CD4-positive, alpha-beta T cell treated with Interleukin-17A for 4 hours (primary cell): ENCODE data around the gene RASIP1.
A peak's percentile ranks its signal among the peaks of the same experiment; 100 is the strongest.
"Not testable (repeated sequence)": the region's sequence is repeated elsewhere in the genome, so short reads cannot be mapped to it uniquely, and the experiment has no call there.

Source experiments
- DNase-seq: peaks from one replicate; pipeline ENCODE4 v3.0.0-alpha.2; 2020; ENCODE audit warnings: mixed read lengths

RASIP1 gene

DNA sequence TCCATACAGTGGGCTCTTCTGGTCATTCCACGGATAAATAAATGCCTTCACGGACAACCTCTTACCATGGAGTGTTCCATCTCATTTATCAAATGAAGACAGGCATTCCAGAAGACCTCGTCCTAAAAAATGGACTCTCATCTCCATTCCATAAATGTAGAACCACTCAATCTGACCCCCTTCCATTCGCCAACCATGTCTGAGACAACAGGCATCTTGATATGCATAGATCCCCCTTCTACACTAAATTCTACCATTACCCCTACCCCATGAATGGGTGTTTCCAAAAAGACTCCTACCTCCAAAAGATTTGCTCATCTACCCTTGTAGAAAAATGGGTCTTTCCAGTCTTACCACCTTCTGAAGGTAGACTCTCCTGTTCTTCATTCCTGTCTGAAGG is 9.0 kb downstream of the RASIP1 start:
- DNase-seq = no peak

DNA sequence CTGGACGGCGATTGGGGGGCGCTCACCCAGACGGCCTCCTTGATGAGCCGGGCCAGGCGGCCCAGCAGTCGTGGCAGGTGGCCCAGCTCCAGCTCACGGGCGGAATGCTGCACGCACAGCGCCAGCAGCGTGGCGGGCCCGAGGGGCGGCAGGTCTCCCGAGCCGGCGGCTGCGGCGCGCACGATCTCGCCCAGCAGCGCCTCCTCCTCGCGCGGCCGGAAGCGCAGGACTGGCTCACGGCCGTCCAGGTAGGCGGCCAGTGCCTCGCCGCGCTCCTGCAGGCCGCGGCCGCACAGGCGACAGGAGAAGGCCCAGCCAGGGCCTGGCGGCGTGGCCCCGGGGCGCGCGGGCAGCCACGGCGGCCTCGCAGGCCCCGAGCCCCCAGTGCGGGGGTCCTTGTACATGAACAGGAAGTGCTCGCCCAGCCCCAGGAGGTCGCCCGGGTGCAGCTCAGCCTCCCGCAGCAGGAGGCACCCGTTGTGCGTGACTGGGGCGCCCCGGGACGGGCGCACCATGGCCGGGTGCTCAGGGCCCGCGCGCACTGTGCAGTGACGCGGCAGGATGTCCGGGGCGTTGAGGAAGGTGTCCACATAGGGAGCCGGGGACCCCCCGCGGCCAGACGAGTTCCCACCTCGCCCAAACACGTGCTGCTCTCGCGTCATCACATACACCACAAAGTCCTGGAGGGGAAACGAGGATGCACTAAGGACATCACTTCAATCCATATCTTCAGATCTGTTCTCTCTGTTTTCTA is 11.3 kb downstream of the RASIP1 start:
- DNase-seq = no peak

DNA sequence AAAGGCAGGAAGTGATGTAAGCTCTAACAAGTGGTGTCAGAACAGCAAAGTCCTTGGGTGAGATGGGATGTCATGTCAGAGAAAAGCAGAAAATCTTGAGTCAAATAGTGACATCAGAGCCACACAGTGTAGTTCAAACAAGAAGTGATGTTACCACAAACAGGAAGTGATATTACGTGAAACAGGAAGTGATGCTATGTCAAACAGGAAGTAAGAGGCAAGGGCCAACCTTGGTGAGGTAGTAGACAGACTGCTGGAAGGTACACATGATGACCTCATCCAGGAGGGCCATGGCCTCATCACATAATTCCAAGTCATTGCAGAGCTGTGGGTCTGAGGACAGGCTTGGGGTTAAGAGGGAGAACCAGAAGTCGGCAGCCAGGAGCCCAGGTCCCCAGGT is 13.9 kb downstream of the RASIP1 start:
- peak; percentile 20 for DNase-seq

DNA sequence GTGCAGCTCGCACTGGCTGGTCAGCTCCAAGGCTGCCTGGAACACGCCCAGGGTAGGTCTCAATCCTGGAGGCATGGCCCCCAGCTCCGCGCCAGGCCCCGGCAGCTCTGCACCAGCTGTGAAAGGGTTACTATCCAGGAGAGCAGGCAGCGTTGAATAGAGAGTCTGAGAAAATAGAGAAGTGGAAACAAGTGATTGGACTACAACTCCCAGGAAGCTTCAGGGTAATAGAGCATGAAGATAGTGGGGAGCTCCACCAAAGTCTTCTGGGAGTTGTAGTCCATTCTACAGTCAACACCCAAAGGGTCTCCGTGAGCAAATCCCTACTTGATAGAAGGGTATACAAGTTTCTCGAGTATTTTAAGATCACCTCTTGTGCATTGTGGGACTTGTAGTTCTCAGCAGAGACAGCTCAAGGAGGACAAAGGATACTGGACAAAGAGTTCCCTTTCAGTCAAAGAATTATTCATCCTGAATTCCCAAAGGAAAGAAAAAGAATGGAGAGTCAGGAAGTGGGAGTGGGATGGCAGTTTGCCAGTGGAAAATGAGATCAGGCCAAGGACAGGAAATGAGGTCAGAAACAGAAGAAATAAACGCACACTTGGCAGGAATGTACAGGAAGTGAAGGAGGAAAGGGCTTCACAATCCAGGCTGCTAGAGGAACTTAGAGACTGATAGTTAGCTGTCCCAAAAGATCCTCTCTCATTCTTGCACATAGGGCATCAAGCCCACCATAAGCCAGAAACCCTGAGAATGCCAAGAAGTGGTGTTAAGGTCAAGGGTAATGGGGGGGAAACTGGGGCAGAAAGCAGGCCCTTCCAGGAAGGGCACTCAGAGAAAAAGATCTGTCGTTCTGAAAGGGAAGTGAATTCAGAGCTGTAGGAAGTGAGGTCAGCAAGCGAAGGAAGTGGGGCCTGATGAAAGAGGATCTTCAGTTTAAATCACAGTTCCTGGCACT is 15.3 kb downstream of the RASIP1 start:
- DNase-seq = peak; percentile 29

DNA sequence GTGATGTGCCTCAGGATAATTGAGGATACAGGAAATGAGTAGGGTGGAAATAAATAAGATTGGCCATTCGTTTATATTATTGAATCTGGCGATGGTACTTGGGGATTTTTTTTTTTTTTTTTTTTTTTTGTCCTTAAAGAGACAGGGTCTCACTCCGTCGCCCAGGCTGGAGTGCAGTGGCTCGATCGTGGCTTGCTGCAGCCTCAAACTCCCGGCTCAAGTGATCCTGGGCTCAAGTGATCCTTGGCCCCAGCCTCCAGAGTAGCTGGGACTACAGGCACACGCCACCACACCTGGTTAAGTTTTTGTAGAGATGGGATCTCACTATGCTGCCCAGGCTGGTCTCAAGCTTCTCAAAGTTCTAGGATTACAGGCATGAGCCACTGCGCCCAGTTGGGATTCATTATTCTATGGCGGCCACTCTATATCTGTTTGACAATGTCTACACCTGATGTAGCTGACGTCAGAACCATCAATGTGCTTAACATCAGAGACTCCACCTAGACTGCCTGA is 18.2 kb downstream of the RASIP1 start:
- no peak for DNase-seq

DNA sequence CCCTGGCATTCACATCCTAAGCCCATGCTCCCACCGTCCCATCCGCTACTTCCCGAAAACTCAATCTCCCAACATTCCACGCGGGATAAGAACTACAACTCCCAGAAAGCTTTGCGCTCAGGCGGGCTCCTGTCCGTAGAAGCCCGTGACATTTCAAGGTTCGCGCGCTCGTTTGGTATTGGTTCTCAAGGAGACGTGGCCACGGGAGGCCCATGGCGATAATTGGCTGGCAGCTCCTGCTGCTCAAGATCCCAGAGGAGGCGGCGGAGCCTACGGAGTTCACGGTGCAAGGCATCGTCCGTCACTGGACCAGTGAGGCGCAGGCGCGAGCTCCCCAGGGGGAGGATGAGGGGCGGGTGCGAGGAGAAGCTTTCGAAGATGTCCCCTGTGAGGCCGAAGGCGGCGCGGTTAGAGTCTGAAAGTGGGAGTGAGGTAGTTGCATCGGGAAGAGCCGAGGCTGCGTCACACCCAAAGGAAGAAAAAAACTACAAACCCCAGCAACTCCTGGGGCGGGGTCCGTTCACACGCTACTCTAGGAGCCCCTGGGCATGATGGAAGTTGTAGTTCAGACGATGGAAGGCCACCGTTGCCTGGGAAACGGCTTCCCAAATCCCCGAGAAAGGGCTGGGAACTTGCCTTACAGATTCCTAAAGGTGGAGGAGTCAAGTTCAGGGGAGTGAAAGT is 19.7 kb downstream of the RASIP1 start:
- peak; percentile 93 for DNase-seq

DNA sequence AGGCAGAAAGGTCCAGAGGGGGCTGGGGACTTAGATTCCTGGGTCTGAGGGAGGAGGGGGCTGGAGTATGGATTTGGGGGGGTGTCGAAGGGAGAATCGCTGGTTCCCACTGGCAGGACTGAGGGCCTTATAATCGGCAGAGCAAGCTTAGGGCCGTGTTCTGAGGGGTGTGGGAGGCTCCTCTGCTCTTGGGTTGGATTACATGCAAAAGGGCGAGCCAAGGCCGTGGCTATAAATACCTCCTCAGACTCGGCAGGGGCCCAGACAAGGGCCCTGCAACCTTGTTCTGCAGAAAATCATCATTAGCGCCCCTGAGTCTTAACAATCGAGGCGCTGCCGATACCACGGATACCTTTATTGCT is 20.2 kb downstream of the RASIP1 start:
- DNase-seq = no peak

DNA sequence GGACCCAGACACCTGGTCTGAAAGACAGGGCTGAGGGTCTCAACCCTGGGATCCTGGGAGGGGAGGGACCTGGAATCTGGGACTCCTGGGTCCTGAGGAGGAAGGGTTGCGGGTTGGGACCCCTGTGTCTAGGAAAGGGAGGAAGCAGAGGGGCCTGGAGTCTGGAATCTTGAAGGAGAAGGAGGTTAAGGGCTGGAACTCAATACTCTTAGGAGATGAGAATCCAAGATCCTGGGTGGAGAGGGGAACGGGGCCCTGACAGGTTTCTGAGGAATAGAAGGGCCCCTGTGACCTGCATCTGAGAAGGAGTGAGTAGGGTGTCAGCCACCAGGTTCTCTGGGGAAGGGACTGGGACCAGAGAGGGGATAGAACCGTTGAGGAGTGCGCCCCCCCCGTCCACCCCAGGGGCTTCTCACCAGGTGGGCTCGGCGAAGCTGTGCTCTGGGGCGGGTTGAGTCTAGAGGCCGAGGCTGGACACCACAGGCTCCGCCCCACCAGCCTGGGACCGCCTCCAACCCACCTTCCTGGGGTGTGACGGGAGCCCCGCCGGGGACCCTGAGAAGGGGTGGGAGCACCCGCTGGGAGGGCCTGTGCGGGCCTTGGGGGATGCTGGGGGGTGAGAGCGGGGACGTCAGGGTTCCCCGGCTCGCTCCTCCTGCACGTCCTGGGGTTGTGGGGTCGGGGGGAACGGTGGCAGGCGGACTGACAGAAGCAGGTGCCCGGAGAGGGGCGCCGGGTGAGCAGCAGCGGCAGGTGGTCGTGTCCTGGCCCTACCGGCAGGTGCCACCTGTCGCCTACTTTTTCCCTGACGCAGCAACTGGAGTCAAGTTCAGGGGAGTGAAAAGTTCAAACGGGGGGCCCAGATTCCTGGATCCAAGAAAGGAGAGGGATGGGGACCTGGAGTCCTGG is 20.9 kb downstream of the RASIP1 start, which contains the start of gene MAMSTR:
MAMSTR (minus strand) TSS at position 463 of the 909 bp plus-strand sequence. CDS start 694 bp downstream, outside the sequence.
- no peak for DNase-seq

DNA sequence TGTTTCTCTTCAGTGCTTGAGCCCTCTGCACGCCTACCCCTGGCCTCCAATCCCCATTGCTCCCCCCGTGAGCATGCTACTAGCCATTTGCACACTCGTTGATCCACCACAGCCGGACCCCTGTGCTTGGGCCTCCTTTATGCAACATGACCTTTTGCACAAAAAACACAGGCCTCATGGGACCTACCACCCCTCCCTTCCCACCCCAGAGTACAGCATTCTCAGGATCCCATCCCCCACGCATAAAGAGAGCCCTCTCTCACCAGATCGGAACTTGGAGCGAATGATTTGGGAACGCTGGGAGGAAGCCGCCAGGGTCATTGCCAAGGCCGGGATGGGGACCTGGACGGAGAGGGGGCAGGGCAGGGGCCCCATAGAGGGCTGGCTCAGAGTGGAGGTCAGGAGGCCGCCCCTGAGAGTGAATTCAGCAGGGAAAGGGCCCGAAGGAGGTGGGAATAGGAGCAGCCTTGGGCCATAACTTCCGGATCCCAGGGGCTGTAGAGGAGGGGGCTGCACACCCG is 21.6 kb downstream of the RASIP1 start:
- DNase-seq = no peak

DNA sequence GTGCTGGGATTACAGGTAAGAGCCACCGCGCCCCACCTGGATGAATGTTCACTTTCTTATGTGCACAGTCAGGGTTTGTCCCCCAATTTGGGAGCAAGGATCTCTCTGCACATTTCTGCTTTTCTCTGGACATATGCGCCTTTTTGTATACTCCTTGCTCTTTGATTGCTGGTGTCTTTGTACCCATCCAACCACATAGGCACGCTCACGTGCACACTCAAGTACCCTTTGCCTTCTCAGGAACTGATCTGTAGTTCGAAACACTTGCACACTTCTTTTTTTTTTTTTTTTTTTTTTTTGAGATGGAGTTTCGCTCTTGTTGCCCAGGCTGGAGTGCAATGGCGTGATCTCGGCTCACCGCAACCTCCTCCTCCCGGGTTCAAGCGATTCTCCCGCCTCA is 22.3 kb downstream of the RASIP1 start:
- DNase-seq = not testable (repeated sequence)

DNA sequence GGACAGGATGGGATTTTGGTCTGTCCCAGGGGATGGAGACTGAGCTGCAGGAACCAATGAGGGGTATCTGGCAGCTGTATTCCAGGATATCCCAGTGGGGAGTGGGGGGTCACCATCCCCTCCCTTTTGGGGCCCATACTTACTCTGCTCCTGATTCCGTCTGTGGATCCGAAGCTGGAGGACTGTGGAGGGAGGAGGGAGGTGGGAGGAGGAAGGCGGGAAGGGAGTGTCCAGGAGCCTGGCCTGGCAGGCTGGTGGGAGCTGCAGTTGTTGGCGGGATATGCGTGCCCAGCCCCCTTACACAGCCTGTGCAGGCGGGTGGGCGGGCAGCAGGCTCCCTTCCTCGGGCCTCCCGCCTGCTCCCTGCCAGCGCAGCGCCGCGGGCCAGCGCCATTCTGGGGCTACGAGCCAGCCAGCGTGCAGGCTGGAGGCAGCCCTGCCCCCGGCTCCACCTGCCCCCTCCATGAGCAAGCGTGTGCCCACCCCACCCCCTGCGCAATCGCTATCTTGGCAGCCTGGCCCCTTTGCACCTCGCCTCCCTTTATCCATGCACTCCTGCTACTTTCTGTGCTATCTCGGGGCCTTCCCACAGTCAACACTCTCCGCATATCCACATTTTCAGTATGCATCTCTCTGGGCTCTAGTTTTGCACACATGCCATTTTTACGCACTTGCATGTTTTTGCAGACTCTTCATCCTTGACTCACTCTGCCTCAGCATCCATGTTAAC is 23.7 kb downstream of the RASIP1 start:
- no peak for DNase-seq

DNA sequence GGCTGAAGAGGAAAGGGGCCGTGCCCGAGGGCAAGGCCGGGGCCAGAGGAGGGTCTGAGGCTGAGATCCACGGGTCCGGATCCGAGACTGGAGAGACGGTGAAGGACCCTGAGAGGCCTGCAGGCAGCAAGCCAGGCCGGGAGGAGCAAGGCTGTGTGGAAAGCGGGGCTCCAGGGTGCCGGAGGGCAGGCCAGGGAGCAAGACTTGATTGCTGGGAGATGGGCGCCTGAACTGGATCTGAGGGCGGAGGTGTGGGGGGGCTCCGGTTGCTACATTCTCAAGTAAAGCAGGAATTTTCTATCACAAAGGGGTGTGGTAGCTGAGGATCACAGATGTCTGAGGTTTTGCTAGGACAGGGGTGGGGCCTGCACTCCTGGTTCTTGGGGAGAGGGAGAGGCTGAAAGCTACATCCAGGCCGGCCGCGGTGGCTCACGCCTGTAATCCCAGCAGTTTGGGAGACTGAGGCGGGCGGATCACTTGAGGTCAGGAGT is 24.7 kb downstream of the RASIP1 start:
- DNase-seq = no peak

DNA sequence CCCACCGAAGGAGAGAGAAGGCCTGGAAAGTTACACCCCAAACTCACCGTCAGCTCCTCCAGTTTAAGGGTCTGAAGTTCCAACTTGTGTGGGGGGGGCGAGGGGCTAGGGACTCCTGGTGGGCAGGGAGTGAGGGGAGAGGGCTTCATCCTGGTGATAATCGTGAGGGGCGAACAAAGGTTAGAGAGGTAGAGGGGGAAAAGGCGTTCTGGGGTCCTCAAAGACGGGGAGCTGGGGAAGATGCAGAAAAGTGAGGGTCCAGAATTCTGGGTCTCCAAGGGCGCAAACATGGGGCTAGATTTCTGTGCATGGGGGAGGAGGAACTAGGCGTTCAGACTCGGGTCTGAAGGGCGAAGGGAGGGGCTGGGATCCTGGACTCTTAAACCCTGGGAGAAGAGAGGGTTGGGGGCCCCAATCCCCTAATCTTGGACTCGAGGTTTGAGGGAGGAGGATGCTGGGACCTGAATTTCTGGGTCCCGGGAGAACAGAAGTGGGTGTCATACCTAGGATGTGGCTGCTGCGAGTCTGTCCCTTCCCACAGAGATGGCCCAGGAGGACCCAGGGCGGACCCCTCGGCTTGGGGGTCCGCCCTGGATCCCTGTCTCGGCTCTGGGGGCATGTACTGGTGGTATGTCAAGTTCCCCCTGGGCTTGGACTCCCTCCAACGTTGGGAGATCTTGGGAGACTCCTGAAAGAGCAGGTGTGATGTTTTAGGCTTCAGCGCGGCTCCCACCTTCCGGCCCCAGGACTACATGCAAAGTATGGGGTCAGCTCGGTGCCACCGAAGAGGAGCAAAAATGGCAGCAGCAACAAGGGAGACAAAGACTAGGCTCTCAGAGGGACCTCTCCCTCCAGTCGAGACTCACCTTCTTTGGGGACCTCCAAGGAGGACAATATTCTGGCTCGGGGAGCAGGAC is 25.4 kb downstream of the RASIP1 start:
- no peak for DNase-seq

DNA sequence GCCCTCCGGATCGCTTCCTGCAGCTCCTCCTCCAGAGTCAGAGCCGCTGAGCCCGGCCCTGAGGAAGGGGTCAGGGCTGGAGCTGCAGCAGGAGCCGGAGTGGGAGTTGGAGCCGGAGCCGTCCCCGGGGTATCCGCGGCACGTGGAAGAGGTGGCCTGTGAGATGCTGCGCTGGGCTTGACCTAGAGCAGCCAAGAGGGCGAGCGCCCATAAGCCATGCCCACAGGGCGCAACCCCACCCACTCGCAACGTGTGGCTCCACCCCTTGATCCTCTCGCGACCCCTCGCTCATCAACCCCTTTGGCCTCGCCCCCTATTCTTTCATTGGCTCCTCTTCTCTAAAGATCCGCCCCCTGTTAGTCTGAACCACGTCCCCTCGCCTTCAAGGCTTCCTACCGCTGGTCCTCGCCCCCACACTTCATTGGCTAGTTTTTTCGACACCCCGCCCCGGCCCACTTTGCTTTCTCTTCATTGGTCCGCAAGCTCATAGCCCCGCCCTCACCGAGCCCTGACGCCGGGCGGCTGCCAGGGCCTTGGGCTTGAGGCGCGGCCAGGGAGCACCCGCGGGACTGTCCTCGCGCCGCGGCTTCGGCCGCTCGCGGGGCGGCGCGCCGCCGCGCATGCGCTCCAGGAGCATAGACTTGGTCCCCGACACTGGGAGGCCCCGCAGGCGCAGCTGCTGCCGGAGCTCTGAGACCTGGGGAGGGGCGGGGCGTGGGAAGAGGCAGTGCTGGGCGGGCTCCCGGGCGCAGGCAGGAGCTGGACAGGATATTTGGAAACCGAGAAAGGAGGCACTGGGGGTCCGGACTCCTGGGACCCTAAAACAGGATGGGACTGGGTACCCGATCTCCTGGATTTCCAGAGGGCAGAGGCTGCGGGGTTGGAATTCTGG is 26.3 kb downstream of the RASIP1 start:
- DNase-seq = peak; percentile 98

DNA sequence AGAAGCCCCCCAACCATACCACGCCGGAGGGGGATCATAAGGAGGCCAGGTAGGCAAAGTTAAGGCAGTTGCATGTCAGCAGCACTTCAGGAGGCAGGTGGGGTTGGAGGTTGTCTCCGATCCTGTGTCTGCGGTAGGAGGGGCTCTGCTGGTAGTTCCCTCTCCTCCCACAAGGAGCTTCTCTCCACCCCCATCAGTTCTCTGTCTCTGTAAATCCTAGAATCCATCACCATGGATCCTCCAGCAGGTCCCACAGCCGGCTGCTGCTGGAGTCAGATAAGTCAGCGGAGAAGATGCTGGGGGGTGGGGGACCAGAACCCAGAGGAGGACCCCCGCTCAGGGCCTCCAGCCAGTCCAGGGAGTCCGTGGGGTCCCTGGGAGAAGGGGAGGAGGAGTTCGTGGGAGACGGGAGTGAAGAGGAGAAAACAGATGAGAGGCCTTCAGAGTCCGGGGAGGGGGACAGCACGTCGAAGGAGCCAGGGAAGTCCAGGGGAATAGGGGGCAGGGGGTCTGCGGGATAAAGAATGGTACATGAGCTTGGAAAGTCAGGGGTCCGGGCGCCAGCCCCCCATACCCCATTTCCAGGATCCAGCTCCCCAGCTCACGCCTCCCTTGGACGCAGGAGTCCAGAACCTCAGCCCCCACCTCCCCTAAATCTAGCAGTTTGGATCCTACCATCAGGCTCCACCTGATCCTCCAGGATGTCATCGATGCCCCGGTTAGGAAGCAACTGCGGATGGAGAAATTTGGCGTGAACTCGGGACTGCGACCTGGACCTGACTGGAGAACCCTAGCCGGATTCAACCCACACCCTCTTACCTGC is 27.2 kb downstream of the RASIP1 start:
- no peak for DNase-seq

DNA sequence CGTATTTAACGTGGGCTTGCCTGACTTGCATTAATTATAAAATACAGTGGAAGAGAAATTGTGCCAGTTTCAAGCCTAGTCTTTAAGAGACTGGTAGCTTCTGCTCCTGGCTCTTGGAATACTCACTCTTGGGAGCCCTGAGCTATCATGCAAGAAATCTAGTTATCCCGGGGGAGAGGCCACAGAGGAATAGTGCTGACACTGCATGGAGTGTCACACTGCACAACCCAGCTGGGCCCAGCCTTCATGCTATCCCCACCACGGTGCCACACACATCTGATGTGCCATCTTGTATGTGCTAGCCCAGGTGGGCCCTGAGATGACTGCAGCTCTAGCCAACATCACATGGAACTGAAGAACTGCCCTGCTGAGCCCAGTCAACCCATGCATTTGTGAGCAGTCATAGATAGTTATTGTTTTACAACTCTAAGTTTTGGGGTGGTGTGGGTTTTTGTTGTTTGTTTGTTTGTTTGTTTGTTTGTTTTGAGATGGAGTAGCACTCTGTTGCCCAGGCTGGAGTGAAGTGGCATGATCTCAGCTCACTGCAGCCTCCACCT is 29.2 kb downstream of the RASIP1 start:
- DNase-seq = no peak

DNA sequence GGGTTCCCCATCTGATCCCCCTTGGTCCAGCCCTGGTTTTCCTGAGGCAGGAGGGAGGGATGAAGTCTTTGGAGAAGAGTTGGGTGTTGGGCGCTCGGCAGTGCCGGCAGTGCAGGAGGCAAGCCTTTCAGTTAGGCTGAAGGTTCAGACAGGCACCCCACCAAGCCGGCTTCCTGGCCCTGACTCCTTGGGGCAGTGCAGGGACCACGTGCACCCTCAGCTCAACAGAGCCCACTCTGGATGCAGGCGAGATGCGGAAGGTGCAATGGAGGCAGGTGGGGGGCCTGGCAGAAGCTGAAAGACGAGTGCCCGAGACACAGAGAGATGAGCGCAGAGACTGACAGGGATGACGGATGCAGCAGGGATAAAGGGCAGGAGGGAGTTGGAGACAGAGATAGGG is 31.9 kb downstream of the RASIP1 start:
- DNase-seq = no peak
